NB4 (cell line): ENCODE results near the gene RBMS3.

Source experiments
- DNase-seq: peaks from one replicate; pipeline ENCODE4 v3.0.0; 2010; ENCODE audit warnings: low read depth
- H3K4me3 ChIP-seq: one replicate; pipeline ENCODE4 v1.5.1; 2011; ENCODE audit warnings: mild to moderate bottlenecking, low read depth, low read length, moderate library complexity
- MAX ChIP-seq: IDR thresholded peaks from 2 replicates; pipeline ENCODE4 v1.6.1; 2011; ENCODE audit warnings: low read depth, low read length
- MYC ChIP-seq: IDR thresholded peaks from 2 replicates; pipeline ENCODE4 v1.6.1; 2011; ENCODE audit warnings: low read depth, low read length
- POLR2A ChIP-seq: IDR thresholded peaks from 2 replicates; pipeline ENCODE4 v1.6.1; 2011; ENCODE audit warnings: mild to moderate bottlenecking; ENCODE audit not compliant: insufficient read length; ENCODE audit errors: extremely low read depth
- TF ChIP-seq, protein P1 (sequence below): IDR thresholded peaks from one replicate; pipeline ENCODE4 v1.5.1; 2012; ENCODE audit warnings: low read depth, low read length

Gene RBMS3

GRCh38 chr3:29481249-29481648 lies 200.4 kb downstream of the RBMS3 start:
- DNase-seq = no peak
- TF ChIP-seq MAX = no peak
- TF ChIP-seq POLR2A = no peak
- TF ChIP-seq MYC = no peak
- TF ChIP-seq, protein P1, sequence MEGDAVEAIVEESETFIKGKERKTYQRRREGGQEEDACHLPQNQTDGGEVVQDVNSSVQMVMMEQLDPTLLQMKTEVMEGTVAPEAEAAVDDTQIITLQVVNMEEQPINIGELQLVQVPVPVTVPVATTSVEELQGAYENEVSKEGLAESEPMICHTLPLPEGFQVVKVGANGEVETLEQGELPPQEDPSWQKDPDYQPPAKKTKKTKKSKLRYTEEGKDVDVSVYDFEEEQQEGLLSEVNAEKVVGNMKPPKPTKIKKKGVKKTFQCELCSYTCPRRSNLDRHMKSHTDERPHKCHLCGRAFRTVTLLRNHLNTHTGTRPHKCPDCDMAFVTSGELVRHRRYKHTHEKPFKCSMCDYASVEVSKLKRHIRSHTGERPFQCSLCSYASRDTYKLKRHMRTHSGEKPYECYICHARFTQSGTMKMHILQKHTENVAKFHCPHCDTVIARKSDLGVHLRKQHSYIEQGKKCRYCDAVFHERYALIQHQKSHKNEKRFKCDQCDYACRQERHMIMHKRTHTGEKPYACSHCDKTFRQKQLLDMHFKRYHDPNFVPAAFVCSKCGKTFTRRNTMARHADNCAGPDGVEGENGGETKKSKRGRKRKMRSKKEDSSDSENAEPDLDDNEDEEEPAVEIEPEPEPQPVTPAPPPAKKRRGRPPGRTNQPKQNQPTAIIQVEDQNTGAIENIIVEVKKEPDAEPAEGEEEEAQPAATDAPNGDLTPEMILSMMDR = no peak
- H3K4me3 ChIP-seq = no peak overlapping the region

- no peak overlapping the region for H3K4me3 ChIP-seq
- TF ChIP-seq MYC (no peak), POLR2A (no peak), MAX (no peak)
- TF ChIP-seq, protein P1 = no peak
- DNase-seq = no peak
These were observed 201.3 kb downstream of the RBMS3 start for GRCh38 chr3:29481969-29482767.

GRCh38 chr3:29484633-29485032 lies 203.8 kb downstream of the RBMS3 start:
- no peak overlapping the region for H3K4me3 ChIP-seq
- DNase-seq = no peak
- TF ChIP-seq MAX (no peak), MYC (no peak), POLR2A (no peak)
- TF ChIP-seq, protein P1 = no peak

- no peak for DNase-seq
- TF ChIP-seq, protein P1 = no peak
- TF ChIP-seq MYC (no peak), POLR2A (no peak), MAX (no peak)
- H3K4me3 ChIP-seq = no peak overlapping the region
These were observed 205.2 kb downstream of the RBMS3 start for GRCh38 chr3:29486096-29486495.

- TF ChIP-seq POLR2A (no peak), MAX (no peak), MYC (no peak)
- TF ChIP-seq, protein P1 = no peak
- H3K4me3 ChIP-seq = no peak overlapping the region
- DNase-seq = no peak
These were observed 206.0 kb downstream of the RBMS3 start for GRCh38 chr3:29486917-29487316.
